Trophoblast cell (in vitro differentiated cells and primary cell): ENCODE results near the gene EPHB6.

Experiments used
- DNase-seq, 2 donors: peaks; one replicate each; pipeline ENCODE4 v3.0.0-alpha.2; 2016
- H2AFZ ChIP-seq: 2 replicates; pipeline ENCODE4 v1.6.1; 2013; ENCODE audit warnings: low read length, moderate library complexity, mild to moderate bottlenecking; ENCODE audit not compliant: insufficient read depth, poor library complexity
- H2AK5ac ChIP-seq: 2 replicates; pipeline ENCODE4 v1.6.1; 2013; ENCODE audit warnings: mild to moderate bottlenecking, low read length
- H2BK120ac ChIP-seq: 2 replicates; pipeline ENCODE4 v1.6.1; 2013; ENCODE audit warnings: low read length, mild to moderate bottlenecking, moderate library complexity; ENCODE audit not compliant: insufficient read depth, poor library complexity
- H2BK12ac ChIP-seq: 2 replicates; pipeline ENCODE4 v1.6.1; 2013; ENCODE audit warnings: mild to moderate bottlenecking, low read length, moderate library complexity
- H2BK5ac ChIP-seq: 2 replicates; pipeline ENCODE4 v1.6.1; 2013; ENCODE audit warnings: low read length, low read depth, moderate library complexity, mild to moderate bottlenecking; ENCODE audit not compliant: poor library complexity
- H3K14ac ChIP-seq: 2 replicates; pipeline ENCODE4 v1.6.1; 2013; ENCODE audit warnings: mild to moderate bottlenecking, low read length
- H3K18ac ChIP-seq: 2 replicates; pipeline ENCODE4 v1.6.1; 2013; ENCODE audit warnings: mild to moderate bottlenecking, low read length
- H3K23ac ChIP-seq: 2 replicates; pipeline ENCODE4 v1.6.1; 2013; ENCODE audit warnings: low read length
- H3K27ac ChIP-seq: 2 replicates; pipeline ENCODE4 v1.5.1; 2013; ENCODE audit warnings: low read depth, mild to moderate bottlenecking, inconsistent platforms, low read length, moderate library complexity
- H3K27me3 ChIP-seq: 2 replicates; pipeline ENCODE4 v1.6.1; 2013; ENCODE audit warnings: inconsistent platforms, mild to moderate bottlenecking, low read length, moderate library complexity; ENCODE audit not compliant: insufficient read depth
- H3K36me3 ChIP-seq, 2 experiments: 1 replicate in 1 of 2; 2 replicates in 1 of 2; pipeline ENCODE4 v1.6.1; 2013; ENCODE audit warnings: low read length in 2 of 2, mild to moderate bottlenecking in 2 of 2, moderate library complexity in 1 of 2; ENCODE audit not compliant: insufficient read depth in 2 of 2, control insufficient read depth in 1 of 2
- H3K4ac ChIP-seq: 2 replicates; pipeline ENCODE4 v1.6.1; 2013; ENCODE audit warnings: low read depth, mild to moderate bottlenecking, low read length, moderate library complexity
- H3K4me1 ChIP-seq, 2 experiments: 1 replicate in 1 of 2; 2 replicates in 1 of 2; pipeline ENCODE4 v1.6.1; 2013; ENCODE audit warnings: low read length in 2 of 2, mild to moderate bottlenecking in 2 of 2, moderate library complexity in 1 of 2; ENCODE audit not compliant: insufficient read depth in 2 of 2, control insufficient read depth in 1 of 2
- H3K4me2 ChIP-seq: 2 replicates; pipeline ENCODE4 v1.6.1; 2013; ENCODE audit warnings: inconsistent platforms, mild to moderate bottlenecking, low read length, moderate library complexity
- H3K4me3 ChIP-seq: 2 replicates; pipeline ENCODE4 v1.5.1; 2013; ENCODE audit warnings: mild to moderate bottlenecking, low read depth, low read length, inconsistent platforms
- H3K79me1 ChIP-seq: one replicate; pipeline ENCODE4 v1.6.1; 2013; ENCODE audit warnings: low read length
- H3K79me2 ChIP-seq: 2 replicates; pipeline ENCODE4 v1.6.1; 2013; ENCODE audit warnings: low read length, mild to moderate bottlenecking; ENCODE audit not compliant: control insufficient read depth, insufficient read depth, poor library complexity
- H3K9ac ChIP-seq: 2 replicates; pipeline ENCODE4 v1.6.1; 2013; ENCODE audit warnings: mild to moderate bottlenecking, low read length
- H3K9me3 ChIP-seq: 2 replicates; pipeline ENCODE4 v1.6.1; 2013; ENCODE audit warnings: low read depth, mild to moderate bottlenecking, control low read depth, inconsistent platforms, low read length; ENCODE audit not compliant: insufficient read depth
- H4K12ac ChIP-seq: 2 replicates; pipeline ENCODE4 v1.6.1; 2013; ENCODE audit warnings: low read depth, mild to moderate bottlenecking, low read length, moderate library complexity
- H4K8ac ChIP-seq: 2 replicates; pipeline ENCODE4 v1.6.1; 2013; ENCODE audit warnings: low read depth, mild to moderate bottlenecking, low read length, moderate library complexity
- H4K91ac ChIP-seq: one replicate; pipeline ENCODE4 v1.6.1; 2013; ENCODE audit warnings: low read depth, mild to moderate bottlenecking, low read length, moderate library complexity
- WGBS: extraction: QIAGEN DNeasy Blood & Tissue Kit; methylation state at CpG from one replicate; pipeline ENCODE4 v1.1.7; 2013; ENCODE audit warnings: missing lambda C conversion rate; ENCODE audit not compliant: insufficient read length, insufficient coverage; ENCODE audit errors: extremely low coverage; 5-methylcytosine and 5-hydroxymethylcytosine counted together

Gene EPHB6

GRCh38 chr7:142847353-142847752, 7.5 kb upstream of the EPHB6 start:
- Histone ChIP-seq H3K9ac (no peak overlapping the region), H4K91ac (no peak overlapping the region), H2BK5ac (no peak overlapping the region), H3K36me3 (no peaks in the 10 kb centered on the region), H3K79me1 (no peaks in the 10 kb centered on the region), H3K4me1 (no peaks in the 10 kb centered on the region), H3K9me3 (no peaks in the 10 kb centered on the region), H2BK12ac (no peak overlapping the region), H3K18ac (no peak overlapping the region), H3K4me3 (no peak overlapping the region), H3K4me2 (no peak overlapping the region), H2BK120ac (no peak overlapping the region), H2AFZ (no peak overlapping the region), H3K79me2 (no peaks in the 10 kb centered on the region), H3K27me3 (no peaks in the 10 kb centered on the region), H4K8ac (no peak overlapping the region), H3K4ac (no peak overlapping the region), H3K23ac (no peak overlapping the region), H3K27ac (no peak overlapping the region), H3K14ac (no peak overlapping the region), H2AK5ac (no peak overlapping the region), H4K12ac (no peak overlapping the region)
- no CpG with 5 or more reads among the region's 2 CpGs for WGBS
- no peak for DNase-seq

- no peaks in the 10 kb centered on the region for H3K36me3 ChIP-seq
- no peak overlapping the region for H3K4me2 ChIP-seq
- no peak overlapping the region for H2BK5ac ChIP-seq
- no peak overlapping the region for H2AK5ac ChIP-seq
- H3K4me1 ChIP-seq, result peaks cover 0 to 11% of the 10 kb centered on the region in 2 experiments
- no peak overlapping the region for H2BK120ac ChIP-seq
- no peak overlapping the region for H2BK12ac ChIP-seq
- peaks cover 7% of the 10 kb centered on the region for H3K79me2 ChIP-seq
- H3K79me1 ChIP-seq, result peaks cover 10% of the 10 kb centered on the region
- no peak overlapping the region for H3K4me3 ChIP-seq
- no peak overlapping the region for H3K14ac ChIP-seq
- no peak for DNase-seq
- no peak overlapping the region for H4K8ac ChIP-seq
- WGBS, result no CpG with 5 or more reads among the region's 4 CpGs
- no peak overlapping the region for H4K12ac ChIP-seq
- H3K4ac ChIP-seq, result no peak overlapping the region
- H3K27me3 ChIP-seq, result no peaks in the 10 kb centered on the region
- H3K18ac ChIP-seq, result no peak overlapping the region
- no peak overlapping the region for H2AFZ ChIP-seq
- no peak overlapping the region for H3K9ac ChIP-seq
- H3K9me3 ChIP-seq, result peaks cover 2% of the 10 kb centered on the region
- no peak overlapping the region for H3K23ac ChIP-seq
- H3K27ac ChIP-seq, result no peak overlapping the region
- H4K91ac ChIP-seq, result no peak overlapping the region
Measured at GRCh38 chr7:142851269-142851668, 3.6 kb upstream of the EPHB6 start.

GRCh38 chr7:142851919-142852318, 3.0 kb upstream of the EPHB6 start:
- H3K9ac ChIP-seq, result no peak overlapping the region
- H3K79me2 ChIP-seq, result peaks cover 7% of the 10 kb centered on the region
- H4K91ac ChIP-seq, result no peak overlapping the region
- no peak overlapping the region for H3K4me2 ChIP-seq
- H2BK5ac ChIP-seq, result no peak overlapping the region
- H3K18ac ChIP-seq, result no peak overlapping the region
- no peak overlapping the region for H3K4me3 ChIP-seq
- no peak overlapping the region for H2AFZ ChIP-seq
- no peak overlapping the region for H3K27ac ChIP-seq
- H3K23ac ChIP-seq, result no peak overlapping the region
- no peaks in the 10 kb centered on the region for H3K27me3 ChIP-seq
- no peak overlapping the region for H3K14ac ChIP-seq
- H3K4ac ChIP-seq, result no peak overlapping the region
- H3K79me1 ChIP-seq, result peaks cover 10% of the 10 kb centered on the region
- no peak overlapping the region for H2BK12ac ChIP-seq
- no peak for DNase-seq
- no peaks in the 10 kb centered on the region for H3K36me3 ChIP-seq
- no peak overlapping the region for H2BK120ac ChIP-seq
- H4K8ac ChIP-seq, result no peak overlapping the region
- peaks cover 2% of the 10 kb centered on the region for H3K9me3 ChIP-seq
- H3K4me1 ChIP-seq, result peaks cover 1 to 17% of the 10 kb centered on the region in 2 experiments
- H2AK5ac ChIP-seq, result no peak overlapping the region
- H4K12ac ChIP-seq, result no peak overlapping the region

GRCh38 chr7:142853739-142854371, 1.0 kb upstream of the EPHB6 start:
- H4K91ac ChIP-seq, result peak overlapping the region; percentile 85
- H3K4me2 ChIP-seq, result peak overlapping the region; percentile 87
- H3K36me3 ChIP-seq, result no peaks in the 10 kb centered on the region
- peaks cover 10% of the 10 kb centered on the region for H3K79me1 ChIP-seq
- peak overlapping the region; percentile 78 for H3K4me3 ChIP-seq
- H3K14ac ChIP-seq, result peak overlapping the region; percentile 72
- peak overlapping the region; percentile 50 for H2BK5ac ChIP-seq
- H3K18ac ChIP-seq, result peak overlapping the region; percentile 87
- peak overlapping the region; percentile 77 for H2BK120ac ChIP-seq
- peak overlapping the region; percentile 3 for H3K27ac ChIP-seq
- no peak overlapping the region for H3K23ac ChIP-seq
- H3K27me3 ChIP-seq, result no peaks in the 10 kb centered on the region
- WGBS, result no CpG with 5 or more reads among the region's 23 CpGs
- peaks cover 2% of the 10 kb centered on the region for H3K9me3 ChIP-seq
- no peak overlapping the region for H4K12ac ChIP-seq
- H3K4ac ChIP-seq, result peak overlapping the region; percentile 26
- H3K4me1 ChIP-seq, result peaks cover 4 to 23% of the 10 kb centered on the region in 2 experiments
- peaks cover 7% of the 10 kb centered on the region for H3K79me2 ChIP-seq
- H2BK12ac ChIP-seq, result peak overlapping the region; percentile 42
- peak overlapping the region; percentile 81 for H4K8ac ChIP-seq
- peak; percentile 37 to 60 for DNase-seq
- H2AK5ac ChIP-seq, result no peak overlapping the region
- peak overlapping the region; percentile 72 for H2AFZ ChIP-seq
- peak overlapping the region; percentile 32 for H3K9ac ChIP-seq
